Activated CD8-positive, alpha-beta memory T cell treated with anti-CD3 and anti-CD28 coated beads, Interleukin-2, amount 50 U/mL, for 1 hour (primary cell): ENCODE results near the gene ARL6IP1.
"Not testable (repeated sequence)": the region's sequence is repeated elsewhere in the genome, so short reads cannot be mapped to it uniquely, and the experiment has no call there.

Experiments
- DNase-seq: peaks from one replicate; pipeline ENCODE4 v3.0.0-alpha.2; 2020; ENCODE audit errors: extremely low read depth

ARL6IP1 gene

DNA sequence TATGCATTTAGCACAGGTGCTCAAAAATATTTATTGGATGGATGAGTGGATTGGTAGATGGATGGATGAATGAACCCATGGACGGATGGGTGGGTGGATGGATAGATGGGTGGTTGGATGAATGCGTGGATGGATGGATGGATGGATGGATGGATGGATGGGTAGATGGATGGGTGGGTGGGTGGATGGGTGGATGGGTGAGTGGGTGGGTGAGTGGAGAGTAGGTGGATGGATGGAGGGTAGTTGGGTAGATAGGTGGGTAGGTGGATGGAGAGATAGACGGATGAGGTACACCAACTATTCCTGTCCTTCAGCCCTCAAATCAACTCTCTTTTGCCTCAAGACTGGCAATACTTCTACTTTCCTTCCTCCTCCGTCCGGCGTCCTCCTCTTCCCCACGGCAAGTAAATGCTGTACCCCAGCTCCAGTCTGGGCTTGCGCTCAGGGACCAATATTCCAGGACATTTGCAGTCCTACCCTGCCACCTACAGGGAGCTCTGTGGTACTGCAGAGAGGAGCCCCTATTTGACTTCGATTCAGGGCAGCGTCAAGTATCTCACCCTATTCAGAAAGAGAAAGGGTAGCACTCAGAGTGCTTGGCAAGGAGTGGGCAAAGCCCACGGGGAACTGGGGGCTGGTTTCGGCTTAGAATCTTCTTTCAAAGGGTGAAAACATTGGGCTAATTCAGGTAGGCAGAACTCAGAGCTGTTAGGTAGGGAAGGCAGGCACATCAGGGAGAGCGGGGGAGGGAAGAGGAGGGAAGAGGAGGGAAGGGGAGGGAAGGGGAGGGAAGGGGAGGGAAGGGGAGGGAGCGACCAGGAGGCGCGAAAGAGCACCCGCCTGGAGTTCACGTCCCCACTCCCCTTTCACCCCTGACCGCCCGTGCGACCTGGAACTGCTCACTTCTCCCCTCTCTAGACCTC, 41.5 kb downstream of the ARL6IP1 start:
- DNase-seq, result not testable (repeated sequence)

DNA sequence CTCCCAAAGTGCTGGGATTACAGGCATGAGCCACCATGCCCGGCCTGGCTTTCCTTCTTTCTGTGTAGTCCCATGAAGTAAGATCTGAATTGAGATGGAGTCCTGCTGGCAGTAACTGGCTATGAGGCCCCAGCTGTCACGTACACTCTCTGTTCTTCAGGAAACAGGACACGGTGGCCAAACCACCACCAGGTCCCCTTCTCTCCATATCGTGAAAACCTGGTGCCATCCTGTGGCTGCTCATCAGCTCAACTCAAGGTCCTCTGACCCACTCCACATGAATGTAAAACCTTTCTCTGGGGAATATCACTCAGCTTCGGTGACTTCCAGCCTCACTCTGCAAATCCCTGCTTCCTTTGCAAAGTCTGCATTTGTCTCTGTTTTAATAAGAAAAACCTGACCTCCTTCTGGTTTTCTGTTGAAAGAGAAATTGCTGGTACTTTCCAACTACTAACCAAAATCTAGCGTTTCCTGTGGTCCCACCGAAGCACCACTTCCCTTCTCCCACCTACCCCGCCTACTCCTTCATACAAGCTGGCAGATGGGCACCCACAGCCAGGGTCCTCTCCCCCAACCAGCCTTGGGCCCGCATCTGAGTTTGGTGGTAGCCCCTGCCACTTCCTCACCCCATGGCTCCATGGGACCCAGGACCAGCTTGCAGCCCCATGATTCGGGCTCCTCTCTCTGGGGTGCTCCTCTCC, 43.2 kb downstream of the ARL6IP1 start:
- DNase-seq, result not testable (repeated sequence)

DNA sequence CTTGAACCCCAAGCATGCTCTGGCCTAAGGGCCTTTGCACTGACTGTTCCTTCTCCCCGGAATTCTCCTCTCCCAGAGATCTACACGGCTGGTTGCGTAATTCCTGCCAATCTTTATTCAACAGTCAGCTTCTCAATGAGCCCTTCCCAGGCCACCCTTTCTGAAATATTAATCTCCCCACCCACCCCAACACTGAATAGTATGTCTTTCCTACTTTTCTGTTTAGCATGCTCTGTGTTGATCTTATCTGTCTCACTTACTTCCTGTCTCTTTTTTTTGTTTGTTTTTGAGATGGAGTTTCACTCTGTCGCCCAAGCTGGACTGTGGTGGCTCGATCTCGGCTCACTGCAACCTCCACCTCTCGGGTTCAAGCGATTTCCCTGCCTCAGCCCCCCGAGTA, 44.7 kb downstream of the ARL6IP1 start:
- DNase-seq, result not testable (repeated sequence)

DNA sequence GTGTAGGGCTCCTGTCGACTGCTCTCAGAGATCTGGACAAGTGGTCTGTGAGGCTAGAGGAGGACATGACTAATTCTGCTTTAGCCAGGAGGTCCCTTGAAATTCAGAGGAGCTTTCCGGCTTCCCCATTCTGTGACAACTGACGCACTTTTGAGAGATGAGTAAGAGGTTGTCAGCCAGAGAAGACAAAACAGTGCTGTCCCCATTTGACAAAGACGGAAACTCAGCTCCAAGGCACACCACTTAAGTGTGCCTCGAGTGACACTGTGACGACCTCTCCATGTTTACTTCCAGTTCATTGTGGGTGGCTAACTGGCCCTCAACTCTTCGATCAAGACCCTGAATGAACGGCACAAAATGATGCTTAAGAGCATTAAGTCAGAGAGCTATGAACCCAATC, 58.5 kb downstream of the ARL6IP1 start:
- not testable (repeated sequence) for DNase-seq
